ENCODE measurements around the gene OR2T12.
"Not testable (repeated sequence)": the region's sequence is repeated elsewhere in the genome, so short reads cannot be mapped to it uniquely, and the experiment has no call there.

The OR2T12 gene

DNA sequence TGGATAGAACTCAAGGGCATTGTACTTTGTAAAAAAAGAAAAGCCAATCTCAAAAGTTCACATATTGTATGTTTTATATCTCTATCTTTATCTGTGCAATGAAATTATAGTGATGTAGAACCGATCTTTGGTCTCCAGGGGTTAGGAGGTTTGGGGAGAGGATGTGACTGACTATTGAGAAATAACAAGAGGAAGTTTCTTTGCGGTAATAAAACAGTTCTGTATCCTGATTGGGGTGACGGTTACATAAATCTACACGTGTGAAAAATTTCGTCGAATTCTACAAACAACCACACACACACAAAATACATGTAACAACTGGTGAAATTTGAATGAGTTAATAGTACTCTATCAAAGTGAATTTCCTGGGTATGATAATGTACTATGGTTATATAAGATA, 14.8 kb downstream of the OR2T12 start:
- TF ChIP-seq, protein P1, sequence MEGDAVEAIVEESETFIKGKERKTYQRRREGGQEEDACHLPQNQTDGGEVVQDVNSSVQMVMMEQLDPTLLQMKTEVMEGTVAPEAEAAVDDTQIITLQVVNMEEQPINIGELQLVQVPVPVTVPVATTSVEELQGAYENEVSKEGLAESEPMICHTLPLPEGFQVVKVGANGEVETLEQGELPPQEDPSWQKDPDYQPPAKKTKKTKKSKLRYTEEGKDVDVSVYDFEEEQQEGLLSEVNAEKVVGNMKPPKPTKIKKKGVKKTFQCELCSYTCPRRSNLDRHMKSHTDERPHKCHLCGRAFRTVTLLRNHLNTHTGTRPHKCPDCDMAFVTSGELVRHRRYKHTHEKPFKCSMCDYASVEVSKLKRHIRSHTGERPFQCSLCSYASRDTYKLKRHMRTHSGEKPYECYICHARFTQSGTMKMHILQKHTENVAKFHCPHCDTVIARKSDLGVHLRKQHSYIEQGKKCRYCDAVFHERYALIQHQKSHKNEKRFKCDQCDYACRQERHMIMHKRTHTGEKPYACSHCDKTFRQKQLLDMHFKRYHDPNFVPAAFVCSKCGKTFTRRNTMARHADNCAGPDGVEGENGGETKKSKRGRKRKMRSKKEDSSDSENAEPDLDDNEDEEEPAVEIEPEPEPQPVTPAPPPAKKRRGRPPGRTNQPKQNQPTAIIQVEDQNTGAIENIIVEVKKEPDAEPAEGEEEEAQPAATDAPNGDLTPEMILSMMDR (IDR thresholded peaks at IDR 0.05): no peak
- TF ChIP-seq ZFX (IDR thresholded peaks at IDR 0.05; ENCODE audit: borderline replicate concordance): no peak
- no peak overlapping the region for H3K27ac ChIP-seq

DNA sequence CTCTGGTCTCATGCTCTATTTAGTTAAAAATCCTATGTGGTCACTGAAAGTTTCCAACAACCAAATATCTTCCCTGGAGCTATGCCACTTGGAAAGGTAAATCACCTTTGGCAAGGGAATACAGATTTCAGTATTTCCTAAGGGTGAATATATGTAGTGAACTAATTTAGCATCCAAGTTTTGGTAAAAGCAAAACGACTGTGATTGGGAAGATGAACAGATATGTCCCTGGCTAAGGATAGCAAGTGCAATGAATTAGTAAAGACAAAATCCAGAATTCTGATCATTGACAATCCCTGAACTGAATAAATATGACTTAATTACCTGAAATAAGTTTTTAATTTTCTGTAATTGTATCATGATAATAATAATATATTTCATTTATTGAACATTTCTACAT, 25.3 kb downstream of the OR2T12 start, which contains the start of gene OR2T33:
OR2T33 (minus strand) TSS at position 101 of the 400 bp plus-strand sequence. CDS start 4,162 bp downstream, outside the sequence.
- no peak for TF ChIP-seq ZFX (IDR thresholded peaks at IDR 0.05; ENCODE audit: borderline replicate concordance)
- TF ChIP-seq, protein P1 (IDR thresholded peaks at IDR 0.05): no peak
- no peak within 1 kb of the TSS for H3K27ac ChIP-seq

DNA sequence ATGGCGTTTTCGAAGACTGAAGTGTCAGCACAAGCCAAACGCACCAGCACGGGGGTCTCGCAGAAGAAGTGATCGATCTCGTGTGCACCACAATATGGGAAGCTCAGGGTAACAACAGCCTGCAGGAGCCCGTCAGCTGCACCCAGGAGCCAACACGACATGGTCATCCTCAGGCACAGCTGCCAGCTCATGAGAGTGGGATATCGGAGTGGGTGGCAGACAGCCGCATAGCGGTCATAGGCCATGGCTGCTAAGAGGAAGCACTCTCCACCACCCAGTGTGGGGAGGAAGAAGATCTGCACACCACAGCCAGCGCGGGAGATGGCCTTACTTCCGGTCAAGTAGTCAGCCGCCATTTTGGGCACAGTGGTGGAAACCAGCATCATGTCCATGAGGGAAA, 30.0 kb downstream of the OR2T12 start:
- not testable (repeated sequence) for H3K27ac ChIP-seq

DNA sequence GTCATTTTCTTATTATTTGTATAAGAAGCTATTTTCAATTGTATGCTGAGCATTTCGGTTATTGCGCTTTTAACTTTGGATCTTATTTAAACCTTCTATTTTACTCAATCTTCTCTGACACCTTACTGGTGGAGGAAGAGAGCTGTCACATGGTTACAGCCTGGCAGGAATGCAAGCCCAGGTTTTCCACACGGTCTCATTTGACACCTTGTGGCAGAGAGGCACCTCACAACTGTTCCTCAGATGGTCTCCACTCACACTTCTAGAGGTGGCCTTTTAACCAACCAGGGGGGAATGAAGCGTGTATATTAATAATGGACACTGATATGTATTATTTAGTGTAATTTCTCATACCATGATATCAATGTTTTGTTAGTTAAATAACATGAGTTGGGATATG, 35.0 kb downstream of the OR2T12 start:
- no peak overlapping the region for H3K27ac ChIP-seq
- no peak for TF ChIP-seq ZFX (IDR thresholded peaks at IDR 0.05; ENCODE audit: borderline replicate concordance)
- TF ChIP-seq, protein P1 (IDR thresholded peaks at IDR 0.05): no peak

DNA sequence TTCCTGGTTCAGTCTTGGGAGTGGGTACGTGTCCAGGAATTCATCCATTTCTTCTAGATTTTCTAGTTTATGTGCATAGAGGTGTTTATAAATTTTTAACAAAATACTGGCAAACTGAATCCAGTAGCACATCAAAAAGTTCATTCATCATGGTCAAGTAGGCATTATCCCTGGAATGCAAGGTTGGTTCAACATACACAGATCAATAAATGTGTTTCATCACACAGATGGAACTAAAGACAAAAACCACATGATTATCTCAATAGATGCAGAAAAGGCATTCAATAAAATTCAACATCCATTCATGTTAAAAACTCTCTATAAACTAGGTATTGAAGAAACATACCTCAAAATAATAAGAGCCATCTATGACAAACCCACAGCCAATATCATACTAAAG, 43.9 kb downstream of the OR2T12 start:
- H3K27ac ChIP-seq: not testable (repeated sequence)

DNA sequence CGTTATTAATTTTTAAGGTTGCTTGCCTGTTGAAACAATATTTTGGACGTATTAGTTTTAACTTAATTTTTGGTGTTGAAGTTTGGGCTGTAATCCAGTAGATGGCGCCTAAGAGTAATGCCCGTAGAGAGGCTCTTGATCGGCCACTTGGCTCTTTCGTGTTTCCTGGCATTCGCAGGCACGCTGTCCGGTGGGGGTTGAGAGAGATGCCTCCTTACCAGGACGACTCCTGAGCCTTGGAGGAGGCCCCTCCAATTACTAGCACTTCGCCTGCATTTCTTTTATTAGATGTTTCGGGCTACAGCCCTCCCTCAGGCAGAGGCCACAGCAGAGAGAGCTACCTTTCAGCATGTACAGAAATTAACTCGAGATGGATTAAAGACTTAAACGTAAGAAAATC, 60.0 kb downstream of the OR2T12 start:
- H3K27ac ChIP-seq: no peak overlapping the region
- TF ChIP-seq ZFX (IDR thresholded peaks at IDR 0.05; ENCODE audit: borderline replicate concordance): no peak
- TF ChIP-seq, protein P1 (IDR thresholded peaks at IDR 0.05): peak; percentile 99
